Stimulated activated CD8-positive, alpha-beta memory T cell treated with anti-CD3 and anti-CD28 coated beads, Interleukin-2, amount 100 ng/mL, for 48 hours (primary cell): ENCODE measurements around the gene SH3TC1.

Source experiments
- DNase-seq, 2 donors: peaks; one replicate each; pipeline ENCODE4 v3.0.0-alpha.2; 2020; ENCODE audit warnings: low read depth in 2 of 2

The SH3TC1 gene

GRCh38 chr4:8198206-8198905 is 734 bp upstream of the SH3TC1 start:
- no peak for DNase-seq

GRCh38 chr4:8199594-8200301 is 658 bp downstream of the SH3TC1 start:
- no peak for DNase-seq

- no peak for DNase-seq
These were observed 1.3 kb downstream of the SH3TC1 start for GRCh38 chr4:8200302-8200975.

- DNase-seq = peak; percentile 14 to 22
These were observed 2.3 kb downstream of the SH3TC1 start for GRCh38 chr4:8201321-8201781.

- DNase-seq = no peak
These were observed 3.3 kb downstream of the SH3TC1 start for GRCh38 chr4:8202108-8203051.

- no peak for DNase-seq
These were observed 3.9 kb downstream of the SH3TC1 start for GRCh38 chr4:8203052-8203401.

GRCh38 chr4:8203817-8204216 is 4.7 kb downstream of the SH3TC1 start:
- no peak for DNase-seq

- DNase-seq = no peak
These were observed 5.6 kb downstream of the SH3TC1 start for GRCh38 chr4:8204576-8205227.

GRCh38 chr4:8205241-8205707 is 6.2 kb downstream of the SH3TC1 start:
- no peak for DNase-seq

- DNase-seq = no peak
These were observed 6.9 kb downstream of the SH3TC1 start for GRCh38 chr4:8205749-8206611.

GRCh38 chr4:8207314-8207713 is 8.2 kb downstream of the SH3TC1 start:
- DNase-seq = no peak

- DNase-seq = no peak
These were observed 9.5 kb downstream of the SH3TC1 start for GRCh38 chr4:8208565-8208964.

- DNase-seq = no peak
These were observed 10.2 kb downstream of the SH3TC1 start for GRCh38 chr4:8209181-8209874.

GRCh38 chr4:8210010-8210409 is 10.9 kb downstream of the SH3TC1 start:
- no peak for DNase-seq

GRCh38 chr4:8210616-8211015 is 11.5 kb downstream of the SH3TC1 start:
- no peak for DNase-seq

- no peak for DNase-seq
These were observed 12.2 kb downstream of the SH3TC1 start for GRCh38 chr4:8211251-8211650.

- no peak for DNase-seq
These were observed 12.9 kb downstream of the SH3TC1 start for GRCh38 chr4:8211737-8212581.

GRCh38 chr4:8212622-8213021 is 13.5 kb downstream of the SH3TC1 start:
- DNase-seq = no peak

GRCh38 chr4:8213121-8213520 is 14.0 kb downstream of the SH3TC1 start:
- DNase-seq = no peak
